ENCODE results near the gene ANO5. TPM values are rescaled to one million over a fixed set of nuclear protein-coding genes. Genes with fewer than 3 reads are reported as not detected.
A peak's percentile ranks its signal among the peaks of the same experiment; 100 is the strongest.

ANO5 gene
- total RNA-seq, 1 donor from 2014 or later: 3.9 TPM

GRCh38 chr11:22193348-22194051, 615 bp downstream of the ANO5 start:
- TF ChIP-seq, protein P1, sequence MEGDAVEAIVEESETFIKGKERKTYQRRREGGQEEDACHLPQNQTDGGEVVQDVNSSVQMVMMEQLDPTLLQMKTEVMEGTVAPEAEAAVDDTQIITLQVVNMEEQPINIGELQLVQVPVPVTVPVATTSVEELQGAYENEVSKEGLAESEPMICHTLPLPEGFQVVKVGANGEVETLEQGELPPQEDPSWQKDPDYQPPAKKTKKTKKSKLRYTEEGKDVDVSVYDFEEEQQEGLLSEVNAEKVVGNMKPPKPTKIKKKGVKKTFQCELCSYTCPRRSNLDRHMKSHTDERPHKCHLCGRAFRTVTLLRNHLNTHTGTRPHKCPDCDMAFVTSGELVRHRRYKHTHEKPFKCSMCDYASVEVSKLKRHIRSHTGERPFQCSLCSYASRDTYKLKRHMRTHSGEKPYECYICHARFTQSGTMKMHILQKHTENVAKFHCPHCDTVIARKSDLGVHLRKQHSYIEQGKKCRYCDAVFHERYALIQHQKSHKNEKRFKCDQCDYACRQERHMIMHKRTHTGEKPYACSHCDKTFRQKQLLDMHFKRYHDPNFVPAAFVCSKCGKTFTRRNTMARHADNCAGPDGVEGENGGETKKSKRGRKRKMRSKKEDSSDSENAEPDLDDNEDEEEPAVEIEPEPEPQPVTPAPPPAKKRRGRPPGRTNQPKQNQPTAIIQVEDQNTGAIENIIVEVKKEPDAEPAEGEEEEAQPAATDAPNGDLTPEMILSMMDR (IDR thresholded peaks at IDR 0.05; ENCODE audit: unreplicated experiment): no peak
- DNase-seq (ENCODE audit: low spot score in 2 of 2, unreplicated experiment in 2 of 2): peak; percentile 19 to 53
- no peaks in the 10 kb centered on the region for H3K36me3 Mint-ChIP-seq
- peaks cover 16% of the 10 kb centered on the region for H3K4me1 Mint-ChIP-seq
- H3K4me3 Mint-ChIP-seq: peak overlapping the region; percentile 94
- H3K27ac Mint-ChIP-seq: no peak overlapping the region
- H3K27me3 Mint-ChIP-seq (ENCODE audit: low read depth): peaks cover 32% of the 10 kb centered on the region
- H3K9me3 Mint-ChIP-seq: no peaks in the 10 kb centered on the region

GRCh38 chr11:22194306-22194705, 1.4 kb downstream of the ANO5 start:
- Mint-ChIP-seq H3K27ac (no peak overlapping the region), H3K4me1 (peaks cover 16% of the 10 kb centered on the region), H3K36me3 (no peaks in the 10 kb centered on the region), H3K9me3 (no peaks in the 10 kb centered on the region), H3K27me3 (ENCODE audit: low read depth) (peaks cover 32% of the 10 kb centered on the region), H3K4me3 (peak overlapping the region; percentile 94)
- TF ChIP-seq, protein P1 (IDR thresholded peaks at IDR 0.05; ENCODE audit: unreplicated experiment): no peak
- DNase-seq (ENCODE audit: low spot score in 2 of 2, unreplicated experiment in 2 of 2): no peak

DNA sequence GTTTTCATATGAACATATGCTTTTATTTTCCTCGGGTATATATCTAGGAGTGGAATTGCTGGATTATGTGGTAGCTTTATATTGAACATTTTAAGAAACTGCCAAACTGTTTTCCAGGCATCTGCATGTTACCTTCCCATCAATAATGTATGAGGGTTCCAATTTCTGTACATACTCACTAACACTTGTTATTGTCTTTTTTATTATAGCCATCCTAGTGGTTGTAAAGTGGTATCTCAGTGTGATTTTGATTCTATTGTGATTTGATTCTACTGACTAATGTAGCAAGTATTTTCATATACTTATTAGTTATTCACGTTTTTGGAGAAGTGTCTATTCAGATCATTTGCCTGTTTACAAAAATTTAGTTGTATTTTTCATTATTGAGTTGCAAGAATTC, 2.0 kb downstream of the ANO5 start:
- H3K4me3 Mint-ChIP-seq: no peak overlapping the region
- H3K27me3 Mint-ChIP-seq (ENCODE audit: low read depth): peaks cover 32% of the 10 kb centered on the region
- H3K27ac Mint-ChIP-seq: no peak overlapping the region
- no peak for DNase-seq (ENCODE audit: low spot score in 2 of 2, unreplicated experiment in 2 of 2)
- no peaks in the 10 kb centered on the region for H3K9me3 Mint-ChIP-seq
- TF ChIP-seq, protein P1 (IDR thresholded peaks at IDR 0.05; ENCODE audit: unreplicated experiment): no peak
- H3K36me3 Mint-ChIP-seq: no peaks in the 10 kb centered on the region
- H3K4me1 Mint-ChIP-seq: peaks cover 16% of the 10 kb centered on the region

GRCh38 chr11:22197139-22198005, 4.5 kb downstream of the ANO5 start:
- Mint-ChIP-seq H3K9me3 (no peaks in the 10 kb centered on the region), H3K36me3 (no peaks in the 10 kb centered on the region), H3K4me3 (no peak overlapping the region), H3K27me3 (ENCODE audit: low read depth) (peaks cover 24% of the 10 kb centered on the region), H3K4me1 (peaks cover 14% of the 10 kb centered on the region), H3K27ac (no peak overlapping the region)
- DNase-seq (ENCODE audit: low spot score in 2 of 2, unreplicated experiment in 2 of 2): no peak
- TF ChIP-seq, protein P1 (IDR thresholded peaks at IDR 0.05; ENCODE audit: unreplicated experiment): no peak

GRCh38 chr11:22199243-22199642, 6.4 kb downstream of the ANO5 start:
- Mint-ChIP-seq H3K36me3 (no peaks in the 10 kb centered on the region), H3K27me3 (ENCODE audit: low read depth) (peaks cover 8% of the 10 kb centered on the region), H3K27ac (no peak overlapping the region), H3K4me1 (peaks cover 3% of the 10 kb centered on the region), H3K4me3 (no peak overlapping the region), H3K9me3 (no peaks in the 10 kb centered on the region)
- TF ChIP-seq, protein P1 (IDR thresholded peaks at IDR 0.05; ENCODE audit: unreplicated experiment): no peak
- DNase-seq (ENCODE audit: low spot score in 2 of 2, unreplicated experiment in 2 of 2): no peak
